ENCODE data around the gene THBD.

The THBD gene, protein sequence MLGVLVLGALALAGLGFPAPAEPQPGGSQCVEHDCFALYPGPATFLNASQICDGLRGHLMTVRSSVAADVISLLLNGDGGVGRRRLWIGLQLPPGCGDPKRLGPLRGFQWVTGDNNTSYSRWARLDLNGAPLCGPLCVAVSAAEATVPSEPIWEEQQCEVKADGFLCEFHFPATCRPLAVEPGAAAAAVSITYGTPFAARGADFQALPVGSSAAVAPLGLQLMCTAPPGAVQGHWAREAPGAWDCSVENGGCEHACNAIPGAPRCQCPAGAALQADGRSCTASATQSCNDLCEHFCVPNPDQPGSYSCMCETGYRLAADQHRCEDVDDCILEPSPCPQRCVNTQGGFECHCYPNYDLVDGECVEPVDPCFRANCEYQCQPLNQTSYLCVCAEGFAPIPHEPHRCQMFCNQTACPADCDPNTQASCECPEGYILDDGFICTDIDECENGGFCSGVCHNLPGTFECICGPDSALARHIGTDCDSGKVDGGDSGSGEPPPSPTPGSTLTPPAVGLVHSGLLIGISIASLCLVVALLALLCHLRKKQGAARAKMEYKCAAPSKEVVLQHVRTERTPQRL

GRCh38 chr20:23049201-23050075 lies at the start of gene THBD:
TSS of gene THBD (minus strand) at chr20:23049672. CDS start at chr20:23049504, 168 bp downstream.
- DNase-seq (ENCODE audit: low read depth in 1 of 2, low spot score in 1 of 2): peak in 1 of 2 experiments; percentile 43
- in situ Hi-C loops (cut with HindIII; ENCODE audit: low pct_unique_long_range_greater_than_20kb, low sequenced_read_pairs): no loop called here
- no peak for TF ChIP-seq JUND (IDR thresholded peaks at IDR 0.05; ENCODE audit: low read depth)

- no peak for TF ChIP-seq JUND (IDR thresholded peaks at IDR 0.05; ENCODE audit: low read depth)
- DNase-seq (ENCODE audit: low read depth in 1 of 2, low spot score in 1 of 2): no peak
- in situ Hi-C loops (cut with HindIII; ENCODE audit: low pct_unique_long_range_greater_than_20kb, low sequenced_read_pairs): no loop called here
These were observed 48.4 kb upstream of the THBD start for GRCh38 chr20:23097636-23098580.

DNA sequence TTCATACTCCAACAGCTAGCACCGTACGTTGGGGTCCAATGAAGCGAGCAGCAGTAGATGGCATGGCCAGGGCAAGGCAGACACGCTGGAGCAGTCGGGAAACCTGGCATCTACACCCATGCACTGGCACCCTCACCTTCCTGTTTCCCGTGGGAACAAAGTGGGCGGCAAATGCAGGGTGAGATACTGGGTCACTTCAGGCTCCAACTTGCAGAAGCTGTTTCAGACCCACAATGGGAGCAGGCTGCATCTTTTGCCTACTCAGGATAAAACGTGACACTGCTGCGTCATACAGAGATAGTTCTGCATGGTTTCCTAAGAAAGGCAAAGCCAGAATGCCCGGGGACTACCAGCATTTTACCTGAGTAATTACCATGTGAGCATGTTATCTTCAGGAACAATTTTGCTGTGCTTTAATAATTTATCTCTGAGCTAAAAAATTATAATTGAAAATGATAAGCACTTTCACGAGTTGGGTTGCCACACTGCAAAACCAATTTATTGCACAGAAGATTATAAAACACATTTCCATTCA lies 47.6 kb upstream of the THBD start:
- in situ Hi-C loops (cut with HindIII; ENCODE audit: low pct_unique_long_range_greater_than_20kb, low sequenced_read_pairs): no loop called here

DNA sequence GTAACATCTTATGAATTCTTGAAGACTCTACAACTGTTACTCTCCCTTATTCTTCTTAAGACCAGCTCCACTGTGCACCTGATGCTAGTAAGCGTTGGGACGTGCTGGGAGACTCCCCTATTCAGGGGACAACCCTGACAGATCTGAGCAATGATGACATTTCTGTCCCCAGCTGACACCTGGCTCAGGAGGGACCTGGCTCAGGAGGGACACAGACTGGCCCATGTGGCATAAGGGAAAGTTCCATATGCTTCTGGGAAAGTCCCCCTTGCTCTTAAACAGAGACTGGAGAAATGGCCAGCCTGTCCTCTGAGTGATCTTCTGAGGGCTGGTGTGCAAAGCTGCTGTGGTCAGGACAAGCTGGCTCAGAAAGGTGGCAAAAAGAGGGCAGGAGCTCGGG lies 46.6 kb upstream of the THBD start:
- in situ Hi-C loops (cut with HindIII; ENCODE audit: low pct_unique_long_range_greater_than_20kb, low sequenced_read_pairs): no loop called here
- TF ChIP-seq JUND (IDR thresholded peaks at IDR 0.05; ENCODE audit: low read depth): no peak
- DNase-seq (ENCODE audit: low read depth in 1 of 2, low spot score in 1 of 2): no peak

More for the DNA sequence above, 47.6 kb upstream of the THBD start:
- DNase-seq (ENCODE audit: low read depth in 1 of 2, low spot score in 1 of 2): no peak
- TF ChIP-seq JUND (IDR thresholded peaks at IDR 0.05; ENCODE audit: low read depth): no peak

DNA sequence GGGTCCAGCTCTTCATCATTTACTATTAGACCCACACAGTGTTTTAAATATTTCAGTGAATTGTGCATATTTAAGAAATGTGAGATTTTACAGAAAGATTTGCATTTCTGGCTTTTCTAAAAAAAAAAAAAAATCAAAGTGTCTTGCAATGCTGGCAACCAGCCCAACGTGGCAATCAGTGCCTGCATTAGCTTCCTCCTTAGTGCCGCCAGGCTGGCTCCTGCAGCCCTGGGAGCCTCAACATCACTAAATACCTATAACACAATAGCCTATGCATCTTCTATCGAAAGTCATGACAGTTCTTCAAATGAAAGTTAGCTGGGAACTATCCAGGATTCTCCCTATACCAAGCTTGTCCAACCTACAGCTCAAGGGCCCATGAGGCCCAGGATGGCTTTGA lies 46.0 kb upstream of the THBD start:
- TF ChIP-seq JUND (IDR thresholded peaks at IDR 0.05; ENCODE audit: low read depth): no peak
- in situ Hi-C loops (cut with HindIII; ENCODE audit: low pct_unique_long_range_greater_than_20kb, low sequenced_read_pairs): no loop called here

GRCh38 chr20:23094927-23095326 lies 45.5 kb upstream of the THBD start:
- TF ChIP-seq JUND (IDR thresholded peaks at IDR 0.05; ENCODE audit: low read depth): no peak
- no peak for DNase-seq (ENCODE audit: low read depth in 1 of 2, low spot score in 1 of 2)
- in situ Hi-C loops (cut with HindIII; ENCODE audit: low pct_unique_long_range_greater_than_20kb, low sequenced_read_pairs): no loop called here

More for the DNA sequence above, 46.0 kb upstream of the THBD start:
- DNase-seq (ENCODE audit: low read depth in 1 of 2, low spot score in 1 of 2): no peak

- DNase-seq (ENCODE audit: low read depth in 1 of 2, low spot score in 1 of 2): no peak
- in situ Hi-C loops (cut with HindIII; ENCODE audit: low pct_unique_long_range_greater_than_20kb, low sequenced_read_pairs): no loop called here
- no peak for TF ChIP-seq JUND (IDR thresholded peaks at IDR 0.05; ENCODE audit: low read depth)
These were observed 44.9 kb upstream of the THBD start for GRCh38 chr20:23094213-23094896.

GRCh38 chr20:23093613-23094012 lies 44.1 kb upstream of the THBD start:
- TF ChIP-seq JUND (IDR thresholded peaks at IDR 0.05; ENCODE audit: low read depth): no peak
- in situ Hi-C loops (cut with HindIII; ENCODE audit: low pct_unique_long_range_greater_than_20kb, low sequenced_read_pairs): no loop called here
- no peak for DNase-seq (ENCODE audit: low read depth in 1 of 2, low spot score in 1 of 2)

- DNase-seq (ENCODE audit: low read depth in 1 of 2, low spot score in 1 of 2): no peak
- in situ Hi-C loops (cut with HindIII; ENCODE audit: low pct_unique_long_range_greater_than_20kb, low sequenced_read_pairs): no loop called here
- no peak for TF ChIP-seq JUND (IDR thresholded peaks at IDR 0.05; ENCODE audit: low read depth)
These were observed 43.5 kb upstream of the THBD start for GRCh38 chr20:23092861-23093495.

- in situ Hi-C loops (cut with HindIII; ENCODE audit: low pct_unique_long_range_greater_than_20kb, low sequenced_read_pairs): no loop called here
- DNase-seq (ENCODE audit: low read depth in 1 of 2, low spot score in 1 of 2): no peak
- no peak for TF ChIP-seq JUND (IDR thresholded peaks at IDR 0.05; ENCODE audit: low read depth)
These were observed 42.9 kb upstream of the THBD start for GRCh38 chr20:23092384-23092756.

Measured in T47D (cell line).